GM15510 (cell line): Measurements from ENCODE around the gene TRIM32.

Experiments used
- POLR2A ChIP-seq: IDR thresholded peaks from 3 replicates; pipeline ENCODE4 v1.6.1; 2011; ENCODE audit warnings: borderline replicate concordance; ENCODE audit not compliant: insufficient read length; ENCODE audit errors: extremely low read depth

TRIM32 gene

GRCh38 chr9:116695438-116695837, 8.3 kb downstream of the TRIM32 start:
- no peak for TF ChIP-seq POLR2A

GRCh38 chr9:116697362-116697761, 10.3 kb downstream of the TRIM32 start:
- no peak for TF ChIP-seq POLR2A

- TF ChIP-seq POLR2A: no peak
These were observed 10.8 kb downstream of the TRIM32 start for GRCh38 chr9:116697887-116698286.

- TF ChIP-seq POLR2A: no peak
These were observed 13.2 kb downstream of the TRIM32 start for GRCh38 chr9:116700279-116700678.

- no peak for TF ChIP-seq POLR2A
These were observed 14.1 kb downstream of the TRIM32 start for GRCh38 chr9:116700882-116701865.

GRCh38 chr9:116701940-116702642, 15.0 kb downstream of the TRIM32 start:
- no peak for TF ChIP-seq POLR2A

GRCh38 chr9:116703634-116704033, 16.5 kb downstream of the TRIM32 start:
- no peak for TF ChIP-seq POLR2A

- TF ChIP-seq POLR2A: no peak
These were observed 17.4 kb downstream of the TRIM32 start for GRCh38 chr9:116704470-116704869.

- TF ChIP-seq POLR2A: no peak
These were observed 18.4 kb downstream of the TRIM32 start for GRCh38 chr9:116705531-116705930.

GRCh38 chr9:116706310-116707290, 19.5 kb downstream of the TRIM32 start:
- TF ChIP-seq POLR2A: no peak

- no peak for TF ChIP-seq POLR2A
These were observed 25.7 kb downstream of the TRIM32 start for GRCh38 chr9:116712781-116713180.

GRCh38 chr9:116713271-116713670, 26.2 kb downstream of the TRIM32 start:
- no peak for TF ChIP-seq POLR2A

GRCh38 chr9:116715751-116716150, 28.6 kb downstream of the TRIM32 start:
- TF ChIP-seq POLR2A: no peak

- no peak for TF ChIP-seq POLR2A
These were observed 29.3 kb downstream of the TRIM32 start for GRCh38 chr9:116716438-116716837.

GRCh38 chr9:116717150-116717549, 30.0 kb downstream of the TRIM32 start:
- no peak for TF ChIP-seq POLR2A

- no peak for TF ChIP-seq POLR2A
These were observed 31.0 kb downstream of the TRIM32 start for GRCh38 chr9:116718111-116718510.

GRCh38 chr9:116720111-116720510, 33.0 kb downstream of the TRIM32 start:
- no peak for TF ChIP-seq POLR2A
